IMR-90 (cell line): ENCODE results near the gene CDCP2. TPM values are rescaled to one million over a fixed set of nuclear protein-coding genes. Genes with fewer than 3 reads are reported as not detected.

Experiments
- ELK1 ChIP-seq: fragments of 150-350 bp; IDR thresholded peaks from 2 replicates; pipeline ENCODE4 v1.6.1; 2016; ENCODE audit warnings: low read depth, mild to moderate bottlenecking, low read length, moderate library complexity, borderline replicate concordance
- MAFK ChIP-seq: IDR thresholded peaks from 2 replicates; pipeline ENCODE4 v1.6.1; 2012; ENCODE audit warnings: low read depth, low read length, improper control_type of control experiment
- RFX5 ChIP-seq: IDR thresholded peaks from 2 replicates; pipeline ENCODE4 v1.8.0; 2012; ENCODE audit warnings: low read depth, mild to moderate bottlenecking, low read length, moderate library complexity
- polyA plus RNA-seq, 3 experiments: library from polyadenylated mRNA; depleted of rRNA; stranded (reverse); fragments of >200 nt; gene quantifications; 2 replicates each; pipeline ENCODE4 v1.2.3, GENCODE V29; 2012; ENCODE audit warnings: low replicate concordance in 1 of 3
- total RNA-seq: library from RNA; depleted of rRNA; stranded (reverse); fragments of >200 nt; gene quantifications from 2 replicates; pipeline ENCODE4 v1.2.3, GENCODE V29; 2012

CDCP2 gene
- total and polyA plus RNA-seq, 2 of the 4 experiments (the other 2 are of a cell fraction) = not detected

GRCh38 chr1:54199765-54200518 lies 47.1 kb upstream of the CDCP2 start, which contains the start of the genes CYB5RL and MRPL37 (continued):
- TF ChIP-seq ELK1 (no peak), RFX5 (no peak), MAFK (no peak)
